Measurements from ENCODE around the gene LPAR2. TPM values are rescaled to one million over a fixed set of nuclear protein-coding genes. Genes with fewer than 3 reads are reported as not detected.

Gene LPAR2
- polyA plus RNA-seq, 1 of the 3 experiments (the other 2 are of a cell fraction), result 4.5 TPM

DNA sequence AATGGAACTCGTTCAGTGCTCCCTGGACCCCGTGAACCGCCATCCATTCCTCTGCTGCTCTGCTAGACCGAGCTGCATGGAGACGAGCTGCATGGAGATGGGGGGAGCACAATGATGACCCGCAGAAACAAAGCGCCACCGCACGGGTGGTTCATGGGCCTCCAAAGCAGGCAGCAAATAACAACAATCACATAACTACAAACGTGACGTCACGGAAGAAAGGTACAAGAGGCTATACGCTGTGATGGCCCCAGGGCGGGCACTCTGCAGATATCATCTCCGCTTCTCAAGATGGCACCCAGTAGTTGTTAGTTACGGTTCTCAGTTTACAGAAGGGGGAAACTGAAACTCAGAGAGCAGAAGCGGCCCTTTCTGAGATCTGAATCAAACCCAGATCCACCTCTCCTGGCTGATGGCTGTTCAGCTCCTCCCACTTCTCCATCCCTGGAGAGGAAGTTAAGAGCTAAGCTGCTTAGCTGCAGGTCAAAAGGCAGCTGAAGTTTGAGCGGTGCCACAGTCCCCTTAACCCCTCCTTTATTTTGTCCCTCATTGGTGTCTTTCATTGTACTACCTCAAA lies 33.7 kb upstream of the LPAR2 start:
- peak overlapping the region; percentile 86; the same call in 1 of the 2 replicates for H3K9ac ChIP-seq
- DNase-seq, result peak; percentile 60
- CTCF ChIA-PET, result interaction anchor here (1.0 to 3.1 kb wide), 4 partner anchors 8 to 130 kb away, joined by 4 to 17 read pairs (median 11); partner anchors contain the start of gene GMIP
- H3K27me3 ChIP-seq (ENCODE audit: insufficient read depth), result no peaks in the 10 kb centered on the region
- peaks cover 15 to 27% of the 10 kb centered on the region in 2 experiments for H3K36me3 ChIP-seq (replicated peaks in 1 of 2; ENCODE audit: control insufficient read depth in 1 of 2, insufficient read depth in 2 of 2, low read length in 1 of 2)
- H3K27ac ChIP-seq (ENCODE audit: low read depth in 2 of 2, low read length in 1 of 2), result peak overlapping the region; percentile 15 to 29; a peak in 2 of 4 replicates
- peak overlapping the region; percentile 74 for H3K4me2 ChIP-seq
- H3K79me2 ChIP-seq (ENCODE audit: insufficient read depth), result peaks cover 50% of the 10 kb centered on the region
- no peaks in the 10 kb centered on the region for H3K9me3 ChIP-seq
- H3K9me2 ChIP-seq, result no peaks in the 10 kb centered on the region
- H3K4me3 ChIP-seq (ENCODE audit: low read depth in 2 of 2, low read length in 1 of 2), result peak overlapping the region; percentile 83 to 90
- H3F3A ChIP-seq (replicated peaks; ENCODE audit: insufficient read depth), result no peaks in the 10 kb centered on the region
- no peak overlapping the region for H2AFZ ChIP-seq (ENCODE audit: low read depth)
- no peak for TF ChIP-seq REST (IDR thresholded peaks at IDR 0.05; ENCODE audit: low read depth, low read length)
- TF ChIP-seq, protein P1, sequence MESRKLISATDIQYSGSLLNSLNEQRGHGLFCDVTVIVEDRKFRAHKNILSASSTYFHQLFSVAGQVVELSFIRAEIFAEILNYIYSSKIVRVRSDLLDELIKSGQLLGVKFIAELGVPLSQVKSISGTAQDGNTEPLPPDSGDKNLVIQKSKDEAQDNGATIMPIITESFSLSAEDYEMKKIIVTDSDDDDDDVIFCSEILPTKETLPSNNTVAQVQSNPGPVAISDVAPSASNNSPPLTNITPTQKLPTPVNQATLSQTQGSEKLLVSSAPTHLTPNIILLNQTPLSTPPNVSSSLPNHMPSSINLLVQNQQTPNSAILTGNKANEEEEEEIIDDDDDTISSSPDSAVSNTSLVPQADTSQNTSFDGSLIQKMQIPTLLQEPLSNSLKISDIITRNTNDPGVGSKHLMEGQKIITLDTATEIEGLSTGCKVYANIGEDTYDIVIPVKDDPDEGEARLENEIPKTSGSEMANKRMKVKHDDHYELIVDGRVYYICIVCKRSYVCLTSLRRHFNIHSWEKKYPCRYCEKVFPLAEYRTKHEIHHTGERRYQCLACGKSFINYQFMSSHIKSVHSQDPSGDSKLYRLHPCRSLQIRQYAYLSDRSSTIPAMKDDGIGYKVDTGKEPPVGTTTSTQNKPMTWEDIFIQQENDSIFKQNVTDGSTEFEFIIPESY (IDR thresholded peaks at IDR 0.05; ENCODE audit: borderline replicate concordance, low read depth), result no peak
- no peak for TF ChIP-seq TAF1 (IDR thresholded peaks at IDR 0.05; ENCODE audit: borderline replicate concordance, low read depth, low read length)
- no peak for TF ChIP-seq RXRA (IDR thresholded peaks at IDR 0.05; ENCODE audit: borderline replicate concordance, low read depth)
- TF ChIP-seq FOXJ3 (CRISPR knock-in tag; IDR thresholded peaks at IDR 0.05), result no peak
- TF ChIP-seq NRF1 (IDR thresholded peaks at IDR 0.05; ENCODE audit: low read depth, low read length), result no peak
- WGBS (ENCODE audit: low lambda C conversion rate), result 17% methylated on average over 18 of the region's 18 CpGs
- POLR2A ChIA-PET, result interaction anchor here (0.6 to 1.3 kb wide), 4 partner anchors 114 to 204 kb away, joined by 3 to 5 read pairs (median 3); partner anchors contain the start of gene ZNF253
- H3K4me1 ChIP-seq (ENCODE audit: control insufficient read depth in 1 of 2, insufficient read depth in 2 of 2, low read depth in 1 of 2, low read length in 1 of 2), result peaks cover 0 to 17% of the 10 kb centered on the region in 2 experiments; a peak in 2 of 4 replicates
- peaks cover 31% of the 10 kb centered on the region for H4K20me1 ChIP-seq (ENCODE audit: insufficient read depth)

DNA sequence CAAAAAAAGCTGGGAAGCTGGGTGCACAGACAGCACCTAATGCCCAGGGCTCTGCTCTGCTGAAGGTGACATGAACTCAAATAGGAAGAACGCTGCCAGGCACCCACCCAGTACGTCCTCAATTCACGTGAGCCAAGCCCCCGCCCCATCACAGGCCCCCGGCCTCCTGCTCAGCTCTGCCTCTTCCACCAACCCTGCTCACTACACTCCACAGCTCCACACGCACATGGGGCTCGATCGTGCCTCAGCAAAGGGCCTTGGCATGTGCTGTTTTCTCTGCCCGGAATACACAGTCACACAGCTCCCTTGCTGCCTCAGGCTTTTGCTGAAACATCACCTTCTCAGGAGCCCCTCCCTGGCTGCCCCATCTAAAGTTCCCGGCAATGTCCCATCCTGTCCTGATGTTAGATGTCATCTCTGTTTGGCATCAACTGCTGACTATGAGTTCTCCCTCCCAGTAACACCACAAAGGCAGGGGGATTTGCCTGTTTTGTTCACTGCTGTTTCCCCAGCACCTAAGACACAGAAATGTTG lies 33.2 kb upstream of the LPAR2 start:
- Histone ChIP-seq H3K9me3 (no peaks in the 10 kb centered on the region), H3K27ac (ENCODE audit: low read depth in 2 of 2, low read length in 1 of 2) (no peak overlapping the region; a peak in 1 of 4 replicates), H3F3A (replicated peaks; ENCODE audit: insufficient read depth) (no peaks in the 10 kb centered on the region), H3K4me2 (peak overlapping the region; percentile 74), H3K9ac (peak overlapping the region; percentile 86; the same call in 1 of the 2 replicates), H2AFZ (ENCODE audit: low read depth) (no peak overlapping the region), H3K36me3 (replicated peaks in 1 of 2; ENCODE audit: control insufficient read depth in 1 of 2, insufficient read depth in 2 of 2, low read length in 1 of 2) (peaks cover 15 to 33% of the 10 kb centered on the region in 2 experiments), H3K9me2 (no peaks in the 10 kb centered on the region), H3K27me3 (ENCODE audit: insufficient read depth) (no peaks in the 10 kb centered on the region), H3K4me3 (ENCODE audit: low read depth in 2 of 2, low read length in 1 of 2) (peak overlapping the region; percentile 83 to 90), H3K79me2 (ENCODE audit: insufficient read depth) (peaks cover 50% of the 10 kb centered on the region), H3K4me1 (ENCODE audit: control insufficient read depth in 1 of 2, insufficient read depth in 2 of 2, low read depth in 1 of 2, low read length in 1 of 2) (peaks cover 0 to 17% of the 10 kb centered on the region in 2 experiments; a peak in 2 of 4 replicates), H4K20me1 (ENCODE audit: insufficient read depth) (peaks cover 31% of the 10 kb centered on the region)
- ChIA-PET CTCF (interaction anchor here (3.1 to 6.6 kb wide), 2 partner anchors 17 to 129 kb away, joined by 17 to 45 read pairs; partner anchors contain the start of gene GMIP), POLR2A (interaction anchor here (0.6 to 1.3 kb wide), 3 partner anchors 115 to 205 kb away, joined by 3 read pairs; partner anchors contain the start of gene ZNF253)
- TF ChIP-seq MXI1 (IDR thresholded peaks at IDR 0.05; ENCODE audit: low read depth, low read length), result no peak
- no peak for DNase-seq
- WGBS (ENCODE audit: low lambda C conversion rate), result 63% methylated on average over 10 of the region's 10 CpGs
